Endothelial cell of umbilical vein (primary cell): ENCODE results near the gene PIGH. TPM values are rescaled to one million over a fixed set of nuclear protein-coding genes. Genes with fewer than 3 reads are reported as not detected.

ENCODE experiments used
- BruUV-seq: library from RNA; stranded (reverse); fragments of 400-500 nt; replicated peaks from 2 replicates; lab custom pipeline; 2021; lab: Mats Ljungman, UMichigan
- CTCF ChIA-PET: fragments of 300-600, 350-600 bp; sonication (Branson Sonifier 250); formaldehyde crosslinking; loops from one replicate; lab custom pipeline; 2021; ENCODE audit warnings: antibody characterized with exemption, inconsistent platforms; lab: Charles Lee
- POLR2A ChIA-PET: fragments of 300-600, 350-600 bp; sonication (Branson Sonifier 250); formaldehyde crosslinking; loops from one replicate; lab custom pipeline; 2021; ENCODE audit warnings: antibody characterized with exemption, inconsistent platforms; lab: Charles Lee
- DNase-seq: peaks from one replicate; pipeline ENCODE4 v3.0.0-alpha.2; 2011; ENCODE audit warnings: low read depth, low spot score
- FAIRE-seq: peaks from 2 replicates; lab custom pipeline; 2011; peaks lifted over from hg19 to GRCh38; lab: Jason Lieb, UNC
- H2AFZ ChIP-seq: 2 replicates; pipeline ENCODE4 v1.6.0; 2012; ENCODE audit warnings: low read depth, low read length, control low read depth, inconsistent platforms
- H3K27ac ChIP-seq: 2 replicates; pipeline ENCODE4 v1.5.1; 2011; ENCODE audit warnings: low read depth, mild to moderate bottlenecking, control low read depth, low read length, moderate library complexity; ENCODE audit not compliant: insufficient read depth
- H3K27me3 ChIP-seq, 2 experiments: 2 replicates each; pipeline versions ENCODE4 v1.6.0 to v1.6.1; 2011; ENCODE audit warnings: low read length in 2 of 2, mixed read lengths in 1 of 2; ENCODE audit not compliant: control insufficient read depth in 2 of 2, insufficient read depth in 2 of 2
- H3K36me3 ChIP-seq, 2 experiments: 2 replicates in 1 of 2; 3 replicates in 1 of 2; pipeline ENCODE4 v1.5.1; 2011; ENCODE audit warnings: low read length in 2 of 2, mild to moderate bottlenecking in 1 of 2, moderate library complexity in 1 of 2; ENCODE audit not compliant: control insufficient read depth in 2 of 2, insufficient read depth in 2 of 2; ENCODE audit errors: extremely low read depth in 1 of 2
- H3K4me1 ChIP-seq: 3 replicates; pipeline ENCODE4 v1.5.1; 2011; ENCODE audit warnings: mild to moderate bottlenecking, low read length; ENCODE audit not compliant: control insufficient read depth, insufficient read depth; ENCODE audit errors: extremely low read depth
- H3K4me2 ChIP-seq: 2 replicates; pipeline ENCODE4 v1.6.1; 2011; ENCODE audit warnings: low read length, control low read depth, mixed read lengths; ENCODE audit not compliant: insufficient read depth
- H3K4me3 ChIP-seq, 3 experiments: fragments of 200-600 bp in 1 of 3; sonication (generic), shearing (Covaris generic) in 1 of 3; replicated peaks in 1 of 3; 2 replicates each; pipeline ENCODE4 v1.5.1; 2011 to 2016; ENCODE audit warnings: control low read depth in 3 of 3, low read length in 3 of 3, mild to moderate bottlenecking in 2 of 3, inconsistent platforms in 1 of 3, low read depth in 1 of 3, moderate library complexity in 1 of 3; ENCODE audit not compliant: insufficient read depth in 1 of 3
- H3K79me2 ChIP-seq: 2 replicates; pipeline ENCODE4 v1.6.0; 2012; ENCODE audit warnings: low read length, inconsistent platforms; ENCODE audit not compliant: control insufficient read depth, insufficient read depth
- H3K9ac ChIP-seq: replicated peaks from 2 replicates; pipeline ENCODE3; 2011; ENCODE audit warnings: low read length, control low read depth; ENCODE audit not compliant: insufficient read depth; ENCODE audit errors: extremely low read depth
- H3K9me1 ChIP-seq: replicated peaks from 3 replicates; pipeline ENCODE4 v1.6.0; 2011; ENCODE audit warnings: mild to moderate bottlenecking, low read length; ENCODE audit not compliant: control insufficient read depth, insufficient read depth; ENCODE audit errors: extremely low read depth
- H3K9me3 ChIP-seq: replicated peaks from 2 replicates; pipeline ENCODE4 v1.5.1; 2012; ENCODE audit warnings: low read length, inconsistent platforms; ENCODE audit not compliant: control insufficient read depth, insufficient read depth
- H4K20me1 ChIP-seq: replicated peaks from 2 replicates; pipeline ENCODE3; 2011; ENCODE audit warnings: mild to moderate bottlenecking, low read length; ENCODE audit not compliant: control insufficient read depth, insufficient read depth; ENCODE audit errors: extremely low read depth
- CTCF ChIP-seq, 2 donors: IDR thresholded peaks; 1 replicate in 1 of 2; 2 replicates in 1 of 2; pipeline ENCODE4 v1.5.1; 2011; ENCODE audit warnings: low read length in 2 of 2, mild to moderate bottlenecking in 2 of 2, moderate library complexity in 2 of 2, control low read depth in 1 of 2, inconsistent platforms in 1 of 2, low read depth in 1 of 2; ENCODE audit not compliant: insufficient read depth in 1 of 2; ENCODE audit errors: extremely low read depth in 1 of 2
- EZH2 ChIP-seq: IDR thresholded peaks from 2 replicates; pipeline ENCODE4 v1.6.1; 2012; ENCODE audit warnings: borderline replicate concordance, low read depth, mild to moderate bottlenecking, moderate library complexity, low read length, inconsistent platforms; ENCODE audit not compliant: severe bottlenecking
- FOS ChIP-seq: IDR thresholded peaks from 2 replicates; pipeline ENCODE4 v1.6.1; 2011; ENCODE audit warnings: mild to moderate bottlenecking, low read length, moderate library complexity, borderline replicate concordance; ENCODE audit not compliant: insufficient read depth
- GATA2 ChIP-seq: IDR thresholded peaks from 2 replicates; pipeline ENCODE4 v1.7.0; 2011; ENCODE audit warnings: low read depth, mild to moderate bottlenecking, moderate library complexity, mixed read lengths, low read length; ENCODE audit not compliant: insufficient read length, insufficient read depth
- JUN ChIP-seq: IDR thresholded peaks from 2 replicates; pipeline ENCODE4 v1.6.1; 2011; ENCODE audit warnings: borderline replicate concordance, low read depth; ENCODE audit not compliant: insufficient read length, insufficient read depth
- MAX ChIP-seq: IDR thresholded peaks from 2 replicates; pipeline ENCODE4 v1.6.1; 2011; ENCODE audit not compliant: insufficient read depth, insufficient read length
- MYC ChIP-seq: IDR thresholded peaks from one replicate; pipeline ENCODE4 v1.6.1; 2011; ENCODE audit warnings: mild to moderate bottlenecking, low read depth, low read length
- POLR2A ChIP-seq: IDR thresholded peaks from 2 replicates; pipeline ENCODE4 v1.6.1; 2012; ENCODE audit warnings: low read depth, mild to moderate bottlenecking, control low read depth, low read length
- POLR2AphosphoS5 ChIP-seq: IDR thresholded peaks from 2 replicates; pipeline ENCODE4 v1.6.1; 2012; ENCODE audit warnings: low read depth, mild to moderate bottlenecking, control low read depth, low read length, moderate library complexity; ENCODE audit not compliant: insufficient read depth
- dilution Hi-C: fragments of 300-500 bp; cut with MboI; formaldehyde crosslinking; loops from one replicate; pipeline ENCODE4 v1.15.0; 2019; ENCODE audit warnings: low sequenced_read_pairs; ENCODE audit not compliant: extremely low pct_ligation_motif_present
- intact Hi-C: fragments of 100-400 bp; cut with micrococcal nuclease; formaldehyde crosslinking; loops from one replicate; pipeline ENCODE4 v1.10.0; 2022
- polyA plus RNA-seq, 4 experiments: library from polyadenylated mRNA; depleted of rRNA in 3 of 4; stranded (reverse) in 3 of 4; unstranded in 1 of 4; fragments of >200 nt; gene quantifications; 2 replicates each; pipeline versions ENCODE4 v1.2.1 to v1.2.3, GENCODE V29; 2011 to 2012; ENCODE audit warnings: missing spikeins in 1 of 4
- total RNA-seq: library from RNA; stranded (reverse); gene quantifications from 2 replicates; pipeline ENCODE4 v1.2.3, GENCODE V29; 2021

Gene PIGH
- total and polyA plus RNA-seq, 2 donors (not counting 3 experiments of a cell fraction or from before 2014, with no cell fraction given), result 12.3 to 18.0 TPM

- H3K4me3 ChIP-seq, result no peak overlapping the region
- H3K27ac ChIP-seq, result no peak overlapping the region
- no peak overlapping the region for H3K4me2 ChIP-seq
- intact Hi-C loops, result no loop called here
- CTCF ChIA-PET, result interaction anchor here (1.4 to 2.0 kb wide), 2 partner anchors 10 to 15 kb away, joined by 4 to 5 read pairs; no protein-coding TSS in a partner anchor
- no peak overlapping the region for H3K9ac ChIP-seq
- BruUV-seq, result no TSS peak
- peaks cover 23 to 26% of the 10 kb centered on the region in 2 experiments for H3K27me3 ChIP-seq
- no peaks in the 10 kb centered on the region for H3K79me2 ChIP-seq
- POLR2A ChIA-PET, result no interaction called here
- FAIRE-seq, result no peak
- dilution Hi-C loops, result no loop called here
- H3K9me1 ChIP-seq, result no peaks in the 10 kb centered on the region
- no peak for DNase-seq
- no peak overlapping the region for H2AFZ ChIP-seq
- TF ChIP-seq MAX, result no peak
- no peak for TF ChIP-seq GATA2
- TF ChIP-seq FOS, result no peak
- TF ChIP-seq POLR2A, result no peak
- TF ChIP-seq JUN, result no peak
- TF ChIP-seq EZH2, result no peak
- no peak for TF ChIP-seq POLR2AphosphoS5
- no peak for TF ChIP-seq CTCF (IDR thresholded peaks at IDR 0.05; ENCODE audit: extremely low read depth in 1 of 2, insufficient read depth in 1 of 2, low read depth in 1 of 2, low read length in 2 of 2)
- no peak for TF ChIP-seq MYC
- H3K36me3 ChIP-seq, result no peaks in the 10 kb centered on the region
- H4K20me1 ChIP-seq, result no peaks in the 10 kb centered on the region
- H3K4me1 ChIP-seq, result no peaks in the 10 kb centered on the region
- no peaks in the 10 kb centered on the region for H3K9me3 ChIP-seq
Measured at GRCh38 chr14:67547224-67547780, 52.8 kb downstream of the PIGH start.
